Spleen (tissue), 11 donors: ENCODE data around the gene C16orf90. TPM values are rescaled to one million over a fixed set of nuclear protein-coding genes. Genes with fewer than 3 reads are reported as not detected.

Experiments
- DNase-seq: peaks from one replicate; pipeline ENCODE4 v3.0.0-alpha.2; 2020
- H3K27ac ChIP-seq, 8 donors: fragments of 200-600 bp; sonication (generic) in 7 of 8; 1 replicate in 4 of 8; 2 replicates in 4 of 8; pipeline versions ENCODE4 v1.5.0 to v1.8.0; 2016 to 2021; ENCODE audit warnings: inconsistent platforms in 4 of 8, mild to moderate bottlenecking in 4 of 8, moderate library complexity in 1 of 8
- H3K27me3 ChIP-seq, 7 donors: fragments of 200-600 bp; sonication (generic) in 6 of 7; replicated peaks in 1 of 7; 1 replicate in 4 of 7; 2 replicates in 3 of 7; pipeline versions ENCODE4 v1.5.0 to v1.8.0; 2016 to 2021; ENCODE audit warnings: inconsistent platforms in 3 of 7, mild to moderate bottlenecking in 1 of 7
- H3K36me3 ChIP-seq, 6 donors: fragments of 200-600 bp; sonication (generic) in 5 of 6; 1 replicate in 4 of 6; 2 replicates in 2 of 6; pipeline versions ENCODE4 v1.5.0 to v1.8.0; 2016 to 2021; ENCODE audit warnings: inconsistent platforms in 2 of 6
- H3K4me1 ChIP-seq, 6 donors: fragments of 200-600 bp; sonication (generic) in 5 of 6; 1 replicate in 3 of 6; 2 replicates in 3 of 6; pipeline versions ENCODE4 v1.5.0 to v1.8.0; 2016 to 2021; ENCODE audit warnings: inconsistent platforms in 3 of 6
- H3K4me3 ChIP-seq, 8 donors: fragments of 200-600 bp; sonication (generic) in 7 of 8; 1 replicate in 4 of 8; 2 replicates in 4 of 8; pipeline versions ENCODE4 v1.5.0 to v1.8.0; 2016 to 2021; ENCODE audit warnings: inconsistent platforms in 4 of 8, mild to moderate bottlenecking in 4 of 8, moderate library complexity in 2 of 8
- H3K9me3 ChIP-seq, 8 donors: fragments of 200-600 bp; sonication (generic) in 7 of 8; 1 replicate in 4 of 8; 2 replicates in 4 of 8; pipeline versions ENCODE4 v1.5.0 to v1.8.0; 2016 to 2021; ENCODE audit warnings: inconsistent platforms in 4 of 8
- POLR2A ChIP-seq, 3 donors: fragments of 450-650 bp; IDR thresholded peaks; one replicate each; pipeline ENCODE4 v1.5.1; 2017; ENCODE audit warnings: antibody characterized with exemption in 3 of 3, mild to moderate bottlenecking in 1 of 3
- POLR2AphosphoS5 ChIP-seq, 3 donors: sonication (generic); formaldehyde crosslinking; IDR thresholded peaks; one replicate each; pipeline ENCODE4 v1.5.1; 2017; ENCODE audit warnings: antibody characterized with exemption in 3 of 3
- WGBS, 5 donors: extraction: QIAGEN DNeasy Blood & Tissue Kit in 3 of 5; methylation state at CpG; one replicate each; pipeline versions ENCODE4 v1.1.5 to v1.1.7; 2013 to 2018; 5-methylcytosine and 5-hydroxymethylcytosine counted together
- intact Hi-C: fragments of 100-400 bp; cut with DNase I; formaldehyde crosslinking; loops from one replicate; pipeline ENCODE4 v1.15.0; 2023; ENCODE audit warnings: low total_unique reads
- polyA plus RNA-seq, 3 donors: library from polyadenylated mRNA; stranded (reverse); fragments of 200-250 nt; gene quantifications; one replicate each; pipeline ENCODE4 v1.2.1, GENCODE V29; 2013
- total RNA-seq, 7 donors: library from RNA; depleted of rRNA in 3 of 7; stranded (reverse); fragments of >200 nt in 3 of 7; fragmentation: NEBNext Ultra II Directional in 4 of 7; extraction: Animal tissue kit (Norgen Biotek cat#: 25700) in 4 of 7; gene quantifications; one replicate each; pipeline versions ENCODE4 v1.1.0 to v1.2.1, GENCODE V29; 2016 to 2021
- TF ChIP-seq, protein P1 (sequence below), 11 experiments: fragments of 200-600 bp in 7 of 11; fragments of 450-650 bp in 4 of 11; sonication (generic) in 4 of 11; IDR thresholded peaks in 8 of 11; conservative IDR thresholded peaks in 3 of 11; 1 replicate in 7 of 11; 2 replicates in 4 of 11; pipeline versions ENCODE4 v1.4.0 to v1.8.0; 2016 to 2021; ENCODE audit warnings: antibody characterized with exemption in 11 of 11, inconsistent platforms in 4 of 11, mild to moderate bottlenecking in 1 of 11
- donor health status: healthy with polysubstance abuse.
- donor health status: DM: no; HTN: no; CAD: no; lungs with moderate emphysema.
- donor health status: DM: no; HTN: no; CAD: no.
- donor health status: Bipolar disorder and iron deficiency.
- donor health status: healthy.
- donor health status: DM: no; HTN: no; CAD: no.
- donor health status: DM: yes; HTN: yes; CAD: no.

The C16orf90 gene
- total and polyA plus RNA-seq, 10 donors = not detected

DNA sequence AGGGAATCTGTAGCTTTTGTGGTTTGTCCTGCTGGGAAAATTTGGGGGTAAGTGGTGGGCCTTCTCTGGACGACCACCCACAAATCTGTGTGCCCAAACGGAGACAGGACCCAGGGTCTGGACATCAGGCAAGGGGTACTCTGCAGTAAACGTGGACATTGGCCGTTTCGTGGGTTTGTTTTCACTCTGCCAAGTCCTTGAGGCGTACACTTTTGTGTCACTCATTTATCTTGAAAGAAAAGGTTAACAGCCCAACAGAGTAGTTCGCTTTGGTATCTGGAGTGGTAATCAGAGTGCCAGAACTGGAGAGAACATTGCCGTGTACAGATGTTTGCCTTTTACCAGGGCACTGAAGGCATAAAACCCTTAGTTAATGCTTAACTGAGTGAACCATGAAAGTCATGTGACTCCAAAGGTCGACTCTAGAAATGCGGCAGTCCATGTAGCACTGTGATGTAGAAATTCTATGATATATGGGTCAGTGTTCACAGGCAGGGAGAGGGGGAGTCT, 36.4 kb downstream of the C16orf90 start:
- H3K9me3 ChIP-seq = no peaks in the 10 kb centered on the region
- DNase-seq = no peak
- H3K4me1 ChIP-seq = peaks cover 30 to 77% (median 63%) of the 10 kb centered on the region in 6 donors
- WGBS, 5 donors = 9 to 13% (median 10%) methylated on average over 10 of the region's 10 CpGs
- H3K27ac ChIP-seq = peak overlapping the region; percentile 93 to 99 (median 98)
- H3K36me3 ChIP-seq = peaks cover 0 to 11% (median 0%) of the 10 kb centered on the region in 6 donors
- TF ChIP-seq POLR2AphosphoS5 (IDR thresholded peaks at IDR 0.05) (no peak), POLR2A (IDR thresholded peaks at IDR 0.05) (no peak)
- TF ChIP-seq, protein P1, sequence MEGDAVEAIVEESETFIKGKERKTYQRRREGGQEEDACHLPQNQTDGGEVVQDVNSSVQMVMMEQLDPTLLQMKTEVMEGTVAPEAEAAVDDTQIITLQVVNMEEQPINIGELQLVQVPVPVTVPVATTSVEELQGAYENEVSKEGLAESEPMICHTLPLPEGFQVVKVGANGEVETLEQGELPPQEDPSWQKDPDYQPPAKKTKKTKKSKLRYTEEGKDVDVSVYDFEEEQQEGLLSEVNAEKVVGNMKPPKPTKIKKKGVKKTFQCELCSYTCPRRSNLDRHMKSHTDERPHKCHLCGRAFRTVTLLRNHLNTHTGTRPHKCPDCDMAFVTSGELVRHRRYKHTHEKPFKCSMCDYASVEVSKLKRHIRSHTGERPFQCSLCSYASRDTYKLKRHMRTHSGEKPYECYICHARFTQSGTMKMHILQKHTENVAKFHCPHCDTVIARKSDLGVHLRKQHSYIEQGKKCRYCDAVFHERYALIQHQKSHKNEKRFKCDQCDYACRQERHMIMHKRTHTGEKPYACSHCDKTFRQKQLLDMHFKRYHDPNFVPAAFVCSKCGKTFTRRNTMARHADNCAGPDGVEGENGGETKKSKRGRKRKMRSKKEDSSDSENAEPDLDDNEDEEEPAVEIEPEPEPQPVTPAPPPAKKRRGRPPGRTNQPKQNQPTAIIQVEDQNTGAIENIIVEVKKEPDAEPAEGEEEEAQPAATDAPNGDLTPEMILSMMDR (IDR thresholded peaks at IDR 0.05 in 8 of 11, conservative IDR thresholded peaks at IDR 0.05 in 3 of 11) = no peak
- no peaks in the 10 kb centered on the region for H3K27me3 ChIP-seq
- H3K4me3 ChIP-seq = peak overlapping the region; percentile 60 to 87 (median 72)
- intact Hi-C loops = no loop called here

DNA sequence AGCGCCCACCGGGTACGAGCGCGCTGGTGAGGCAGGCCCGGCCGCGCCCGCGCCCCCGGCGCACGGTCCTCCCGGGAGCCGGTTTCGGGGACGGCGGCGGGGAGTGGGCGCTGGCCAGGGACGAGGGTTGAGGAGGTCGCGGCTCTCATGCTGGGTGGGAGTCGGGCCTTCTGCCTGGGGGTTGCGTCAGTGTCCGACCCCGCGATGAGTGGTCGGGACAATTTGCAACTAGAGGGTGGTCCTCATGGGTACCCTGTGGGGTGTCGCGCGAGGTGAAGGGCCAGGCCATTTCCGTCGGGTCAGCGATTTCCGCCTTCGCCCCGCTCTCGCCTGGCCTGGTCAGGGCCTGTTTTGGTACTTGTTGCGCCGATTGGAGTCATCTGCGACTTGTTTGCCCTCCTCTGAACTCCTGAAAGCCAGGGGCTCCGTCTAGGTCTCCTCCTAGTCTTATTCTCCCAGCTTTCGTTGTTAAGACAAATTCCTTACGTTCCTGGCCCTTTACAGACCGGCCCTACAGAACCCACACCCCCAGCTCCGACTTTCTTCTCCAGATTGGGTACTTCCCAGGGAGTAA, 36.9 kb downstream of the C16orf90 start:
- Histone ChIP-seq H3K27me3 (no peaks in the 10 kb centered on the region), H3K9me3 (no peaks in the 10 kb centered on the region), H3K27ac (peak overlapping the region; percentile 93 to 99 (median 98)), H3K4me1 (peaks cover 27 to 72% (median 58%) of the 10 kb centered on the region in 6 donors), H3K4me3 (peak overlapping the region; percentile 60 to 87 (median 72)), H3K36me3 (peaks cover 0 to 11% (median 0%) of the 10 kb centered on the region in 6 donors)
- WGBS, 5 donors = 0 to 2% (median 1%) methylated on average over 24 to 47 of the region's 47 CpGs
- TF ChIP-seq POLR2AphosphoS5 (IDR thresholded peaks at IDR 0.05) (no peak), POLR2A (IDR thresholded peaks at IDR 0.05) (no peak)
- TF ChIP-seq, protein P1 (IDR thresholded peaks at IDR 0.05 in 8 of 11, conservative IDR thresholded peaks at IDR 0.05 in 3 of 11) = no peak
- no peak for DNase-seq
- intact Hi-C loops = no loop called here

DNA sequence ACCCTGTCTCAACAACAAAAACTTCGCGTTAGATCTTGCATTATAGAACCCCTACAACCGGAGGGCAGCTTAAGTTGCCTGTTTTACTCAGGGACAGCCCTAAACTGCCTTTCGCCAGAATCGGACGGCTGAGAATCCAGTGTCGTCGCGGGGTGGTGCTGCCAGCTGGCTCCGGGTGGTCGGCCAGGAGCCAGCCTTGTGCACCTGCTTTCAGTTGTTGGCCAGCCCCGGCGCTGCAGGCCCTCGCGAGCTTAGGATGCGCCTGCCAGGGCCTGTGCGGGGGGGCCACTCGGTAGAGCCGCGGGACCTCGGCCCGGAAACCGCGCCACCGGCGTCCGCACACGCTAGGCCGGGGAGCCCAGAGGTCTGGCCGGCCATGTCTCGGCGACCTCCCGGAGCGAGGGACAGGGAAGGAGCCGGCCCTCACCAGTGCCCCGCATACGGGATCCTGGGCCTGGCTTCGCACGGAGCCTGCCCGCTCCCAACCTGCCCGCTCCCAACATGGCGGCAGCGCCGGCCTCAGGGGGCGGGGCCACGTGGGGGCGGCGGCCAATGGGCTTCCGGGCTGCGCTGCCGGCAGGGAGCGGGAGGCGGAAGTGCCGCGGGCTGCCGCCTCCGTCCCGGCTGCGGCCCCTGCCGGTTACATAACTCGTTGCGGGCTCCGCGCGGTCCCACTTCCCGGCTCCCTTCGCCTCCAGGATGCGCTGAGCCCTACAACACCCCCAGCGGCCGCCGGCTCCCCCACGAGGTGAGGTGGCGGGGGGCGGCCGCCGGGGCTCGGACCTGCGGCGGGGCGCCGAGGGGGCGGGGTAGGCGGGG, 37.6 kb downstream of the C16orf90 start:
- Histone ChIP-seq H3K27me3 (no peaks in the 10 kb centered on the region), H3K36me3 (peaks cover 0 to 10% (median 0%) of the 10 kb centered on the region in 6 donors), H3K4me1 (peaks cover 27 to 65% (median 56%) of the 10 kb centered on the region in 6 donors), H3K4me3 (peak overlapping the region; percentile 60 to 87 (median 72)), H3K27ac (peak overlapping the region; percentile 93 to 99 (median 98)), H3K9me3 (no peaks in the 10 kb centered on the region)
- TF ChIP-seq POLR2AphosphoS5 (IDR thresholded peaks at IDR 0.05) (peak; percentile 90 to 93 (median 90)), POLR2A (IDR thresholded peaks at IDR 0.05) (peak in 1 of 3 donors; percentile 53)
- TF ChIP-seq, protein P1 (IDR thresholded peaks at IDR 0.05 in 8 of 11, conservative IDR thresholded peaks at IDR 0.05 in 3 of 11) = peak in 9 of 11 experiments; percentile 23 to 82 (median 65)
- intact Hi-C loops = no loop called here
- peak; percentile 97 for DNase-seq
- WGBS, 5 donors = 0 to 4% (median 2%) methylated on average over 3 to 83 of the region's 83 CpGs
